HCT116 (cell line): ENCODE data around the gene OSER1. TPM values are rescaled to one million over a fixed set of nuclear protein-coding genes. Genes with fewer than 3 reads are reported as not detected.
"Not testable (repeated sequence)": the region's sequence is repeated elsewhere in the genome, so short reads cannot be mapped to it uniquely, and the experiment has no call there.

Experiments used
- ATAC-seq: fragments of 200-7000 bp; cut with Tn5 transposase; 2 replicates; pipeline ENCODE4 v1.9.1; 2020; ENCODE audit warnings: mild to moderate bottlenecking, moderate library complexity
- BruUV-seq: library from RNA; stranded (reverse); fragments of 400-500 nt; replicated peaks from 2 replicates; lab custom pipeline; 2021; lab: Mats Ljungman, UMichigan
- CTCF ChIA-PET: fragments of 300-600 bp; sonication (Branson Sonifier 250); formaldehyde crosslinking; loops from one replicate; lab custom pipeline; 2021; ENCODE audit warnings: antibody characterized with exemption; lab: Charles Lee
- POLR2A ChIA-PET: fragments of 300-600, 350-600 bp; sonication (Branson Sonifier 250); formaldehyde crosslinking; loops from one replicate; lab custom pipeline; 2021; ENCODE audit warnings: antibody characterized with exemption; lab: Charles Lee
- RAD21 ChIA-PET, 2 experiments: fragments of 300-600 bp; sonication (Branson Sonifier 250); formaldehyde crosslinking; loops; one replicate each; lab custom pipeline; 2023; ENCODE audit warnings: low total read pairs in 2 of 2; ENCODE audit not compliant: uncharacterized antibody in 2 of 2, unreplicated experiment in 2 of 2, low non-redundant PET in 1 of 2; lab: Charles Lee
- DNase-seq: peaks from one replicate; pipeline ENCODE4 v3.0.0-alpha.2; 2010; ENCODE audit warnings: low read depth, low spot score
- H2AFZ ChIP-seq: fragments of 200-600 bp; shearing (Covaris generic), sonication (generic); 2 replicates; pipeline ENCODE4 v1.6.1; 2017; ENCODE audit warnings: low read depth, mixed run types, mixed read lengths, antibody characterized with exemption, low read length; ENCODE audit not compliant: poor library complexity, severe bottlenecking
- H3K27ac ChIP-seq: 2 replicates; pipeline ENCODE4 v1.5.1; 2012; ENCODE audit warnings: low read depth, low read length
- H3K27me3 ChIP-seq: fragments of 200-600 bp; sonication (generic); 2 replicates; pipeline ENCODE4 v1.6.1; 2016; ENCODE audit warnings: mixed run types, low read length, mixed read lengths; ENCODE audit not compliant: insufficient read depth
- H3K36me3 ChIP-seq, 2 experiments: fragments of 200-500 bp in 1 of 2; fragments of 200-600 bp in 1 of 2; sonication (Bioruptor generic) in 1 of 2; sonication (generic) in 1 of 2; 2 replicates each; pipeline versions ENCODE4 v1.5.1 to v1.6.1; 2014 to 2016; ENCODE audit warnings: low read length in 2 of 2, inconsistent platforms in 1 of 2, mixed read lengths in 1 of 2, mixed run types in 1 of 2; ENCODE audit not compliant: insufficient read depth in 2 of 2, control insufficient read depth in 1 of 2
- H3K4me1 ChIP-seq, 2 experiments: fragments of 200-600 bp in 1 of 2; sonication (generic) in 1 of 2; 2 replicates each; pipeline versions ENCODE4 v1.5.1 to v1.6.1; 2012 to 2017; ENCODE audit warnings: low read length in 2 of 2, inconsistent platforms in 1 of 2, mild to moderate bottlenecking in 1 of 2, mixed read lengths in 1 of 2, mixed run types in 1 of 2, moderate library complexity in 1 of 2; ENCODE audit not compliant: insufficient read depth in 2 of 2, control insufficient read depth in 1 of 2
- H3K4me2 ChIP-seq: fragments of 200-600 bp; sonication (generic); 2 replicates; pipeline ENCODE4 v1.6.1; 2017; ENCODE audit warnings: mixed run types, low read length, mixed read lengths
- H3K4me3 ChIP-seq, 2 experiments: fragments of 200-600 bp in 1 of 2; sonication (generic) in 1 of 2; replicated peaks in 1 of 2; 2 replicates each; pipeline ENCODE4 v1.5.1; 2011 to 2016; ENCODE audit warnings: low read length in 2 of 2, control low read depth in 1 of 2, low read depth in 1 of 2, mild to moderate bottlenecking in 1 of 2, mixed read lengths in 1 of 2, mixed run types in 1 of 2
- H3K79me2 ChIP-seq: fragments of 200-600 bp; sonication (generic); 2 replicates; pipeline ENCODE4 v1.6.1; 2017; ENCODE audit warnings: mild to moderate bottlenecking, mixed run types, low read length, moderate library complexity, mixed read lengths; ENCODE audit not compliant: insufficient read depth
- H3K9ac ChIP-seq: fragments of 200-600 bp; sonication (generic); 2 replicates; pipeline ENCODE4 v1.6.1; 2016; ENCODE audit warnings: low read length, mixed read lengths
- H3K9me2 ChIP-seq: fragments of 200-600 bp; sonication (generic), shearing (Covaris generic); 2 replicates; pipeline ENCODE4 v1.6.1; 2017; ENCODE audit warnings: mixed run types, mild to moderate bottlenecking, moderate library complexity; ENCODE audit not compliant: insufficient read depth
- H3K9me3 ChIP-seq, 2 experiments: fragments of 200-500 bp in 1 of 2; fragments of 200-600 bp in 1 of 2; sonication (Bioruptor generic) in 1 of 2; sonication (generic) in 1 of 2; 2 replicates each; pipeline ENCODE4 v1.6.1; 2014 to 2017; ENCODE audit warnings: low read length in 2 of 2, mixed read lengths in 2 of 2, inconsistent platforms in 1 of 2, low read depth in 1 of 2, mild to moderate bottlenecking in 1 of 2, mixed run types in 1 of 2, moderate library complexity in 1 of 2; ENCODE audit not compliant: control insufficient read depth in 1 of 2, insufficient read depth in 1 of 2
- H4K20me1 ChIP-seq: fragments of 200-600 bp; sonication (generic), shearing (Covaris generic); 2 replicates; pipeline ENCODE4 v1.6.1; 2017; ENCODE audit warnings: mixed run types, mild to moderate bottlenecking, moderate library complexity; ENCODE audit not compliant: insufficient read depth
- ELF1 ChIP-seq: IDR thresholded peaks from 2 replicates; pipeline ENCODE4 v1.6.1; 2012; ENCODE audit warnings: low read depth, borderline replicate concordance
- POLR2A ChIP-seq: IDR thresholded peaks from 2 replicates; pipeline ENCODE4 v1.7.0; 2011; ENCODE audit warnings: borderline replicate concordance; ENCODE audit not compliant: insufficient read depth, insufficient read length; ENCODE audit errors: extremely low read depth
- SIN3A ChIP-seq: IDR thresholded peaks from 2 replicates; pipeline ENCODE4 v1.6.1; 2012; ENCODE audit warnings: low read depth
- ZBTB33 ChIP-seq: IDR thresholded peaks from 2 replicates; pipeline ENCODE4 v1.6.1; 2011; ENCODE audit warnings: mild to moderate bottlenecking, low read length, moderate library complexity; ENCODE audit not compliant: insufficient replicate concordance; ENCODE audit errors: extremely low read depth
- intact Hi-C: fragments of 100-400 bp; cut with micrococcal nuclease; formaldehyde crosslinking; loops from 2 replicates; pipeline ENCODE4 v1.10.0; 2022
- total RNA-seq: library from RNA; stranded (reverse); gene quantifications from one replicate; pipeline ENCODE4 v1.2.1, GENCODE V29; 2021; ENCODE audit not compliant: unreplicated experiment

Gene OSER1
- total RNA-seq, 1 experiment from 2014 or later, result 28.4 TPM

DNA sequence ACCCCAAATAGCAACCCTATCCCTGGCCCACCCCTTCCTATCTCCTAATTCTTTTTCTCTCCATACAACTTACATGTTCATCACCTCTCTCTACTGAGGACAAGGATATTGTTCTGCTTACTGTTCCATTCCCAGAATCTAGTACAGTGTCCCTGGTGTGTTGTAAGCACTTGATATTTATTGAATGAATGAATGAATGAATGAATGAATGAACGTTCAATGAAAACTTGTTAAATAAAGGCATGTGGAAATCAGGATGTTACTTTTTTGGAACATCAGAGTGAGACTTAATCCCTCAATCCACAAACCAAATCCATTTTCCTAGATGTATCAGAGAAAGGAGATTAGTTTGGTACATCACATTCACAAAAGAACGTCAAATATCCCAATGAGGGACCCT lies 16.8 kb downstream of the OSER1 start:
- no TSS peak for BruUV-seq
- Histone ChIP-seq H3K4me2 (no peak overlapping the region), H3K27ac (no peak overlapping the region), H4K20me1 (no peaks in the 10 kb centered on the region), H3K9ac (no peak overlapping the region), H3K27me3 (no peaks in the 10 kb centered on the region), H2AFZ (no peak overlapping the region), H3K79me2 (no peaks in the 10 kb centered on the region), H3K9me3 (no peaks in the 10 kb centered on the region), H3K36me3 (peaks cover 10 to 15% of the 10 kb centered on the region in 2 experiments; a peak in 3 of 4 replicates), H3K4me1 (no peaks in the 10 kb centered on the region; a peak in 1 of 4 replicates), H3K9me2 (no peaks in the 10 kb centered on the region), H3K4me3 (no peak overlapping the region)
- ATAC-seq (no peak), DNase-seq (no peak)
- ChIA-PET POLR2A (no interaction called here), RAD21 (no interaction called here), CTCF (interaction anchor here (6.7 kb wide), 1 partner anchor 75 kb away, joined by 197 read pairs; no protein-coding TSS in a partner anchor)
- TF ChIP-seq ELF1 (no peak), ZBTB33 (no peak), POLR2A (no peak), SIN3A (no peak)
- intact Hi-C loops, result loop anchor here (5.0 to 10.0 kb wide), 2 partner anchors 659 to 746 kb away; no protein-coding TSS in a partner anchor

DNA sequence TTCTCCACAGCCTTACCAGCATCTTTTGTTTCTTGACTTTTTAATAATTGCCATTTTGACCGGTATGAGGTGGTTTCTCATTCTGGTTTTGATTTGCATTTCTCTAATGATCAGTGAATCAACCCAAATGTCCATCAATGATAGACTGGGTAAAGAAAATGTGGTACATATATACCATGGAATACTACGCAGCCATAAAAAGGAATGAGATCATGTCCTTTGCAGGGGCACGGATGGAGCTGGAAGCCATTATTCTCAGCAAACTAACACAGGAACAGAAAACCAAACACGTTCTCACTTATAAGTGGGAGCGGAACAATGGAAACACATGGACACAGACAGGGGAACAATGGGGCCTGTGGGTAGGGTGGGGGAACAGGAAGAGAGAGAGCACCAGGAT lies 18.9 kb downstream of the OSER1 start:
- H3K27me3 ChIP-seq, H3K27ac ChIP-seq, H4K20me1 ChIP-seq, H3K79me2 ChIP-seq, H3K9me2 ChIP-seq, H3K36me3 ChIP-seq, H3K9me3 ChIP-seq, POLR2A ChIA-PET, H3K4me2 ChIP-seq, H3K4me3 ChIP-seq, H3K9ac ChIP-seq, H2AFZ ChIP-seq, BruUV-seq, DNase-seq, ATAC-seq: not testable (repeated sequence)
- RAD21 ChIA-PET, result interaction anchor here in 1 of 2 experiments (2.9 kb wide), 1 partner anchor 75 kb away, joined by 24 read pairs; no protein-coding TSS in a partner anchor
- CTCF ChIA-PET, result interaction anchor here (2.4 to 6.7 kb wide), 2 partner anchors 72 to 77 kb away, joined by 16 to 197 read pairs; no protein-coding TSS in a partner anchor
- peaks cover 15 to 19% of the 10 kb centered on the region in 2 experiments for H3K4me1 ChIP-seq
- intact Hi-C loops, result loop anchor here (5.0 to 10.0 kb wide), 2 partner anchors 657 to 744 kb away; no protein-coding TSS in a partner anchor
